ENCODE data around the gene IQCH. TPM values are rescaled to one million over a fixed set of nuclear protein-coding genes. Genes with fewer than 3 reads are reported as not detected.

Gene IQCH
- total and polyA plus RNA-seq, 9 of the 15 experiments (the other 6 are each of a cell fraction or from before 2014, with no cell fraction given) = 1.8 to 3.9 (median 2.7) TPM

- TF ChIP-seq LEF1 (IDR thresholded peaks at IDR 0.05) = peak; percentile 5; the same call in 1 of the 2 replicates
- TF ChIP-seq, protein P1, sequence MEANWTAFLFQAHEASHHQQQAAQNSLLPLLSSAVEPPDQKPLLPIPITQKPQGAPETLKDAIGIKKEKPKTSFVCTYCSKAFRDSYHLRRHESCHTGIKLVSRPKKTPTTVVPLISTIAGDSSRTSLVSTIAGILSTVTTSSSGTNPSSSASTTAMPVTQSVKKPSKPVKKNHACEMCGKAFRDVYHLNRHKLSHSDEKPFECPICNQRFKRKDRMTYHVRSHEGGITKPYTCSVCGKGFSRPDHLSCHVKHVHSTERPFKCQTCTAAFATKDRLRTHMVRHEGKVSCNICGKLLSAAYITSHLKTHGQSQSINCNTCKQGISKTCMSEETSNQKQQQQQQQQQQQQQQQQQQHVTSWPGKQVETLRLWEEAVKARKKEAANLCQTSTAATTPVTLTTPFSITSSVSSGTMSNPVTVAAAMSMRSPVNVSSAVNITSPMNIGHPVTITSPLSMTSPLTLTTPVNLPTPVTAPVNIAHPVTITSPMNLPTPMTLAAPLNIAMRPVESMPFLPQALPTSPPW (CRISPR knock-in tag; IDR thresholded peaks at IDR 0.05) = peak; percentile 18; the same call in 1 of the 2 replicates
- peak; percentile 51 for TF ChIP-seq CTBP1 (IDR thresholded peaks at IDR 0.05; ENCODE audit: borderline replicate concordance)
- peak; percentile 48; the same call in 1 of the 2 replicates for TF ChIP-seq EHMT2 (IDR thresholded peaks at IDR 0.05)
- peak; percentile 48; the same call in 1 of the 2 replicates for TF ChIP-seq PTRF (tag; IDR thresholded peaks at IDR 0.05)
- TF ChIP-seq, protein P2, sequence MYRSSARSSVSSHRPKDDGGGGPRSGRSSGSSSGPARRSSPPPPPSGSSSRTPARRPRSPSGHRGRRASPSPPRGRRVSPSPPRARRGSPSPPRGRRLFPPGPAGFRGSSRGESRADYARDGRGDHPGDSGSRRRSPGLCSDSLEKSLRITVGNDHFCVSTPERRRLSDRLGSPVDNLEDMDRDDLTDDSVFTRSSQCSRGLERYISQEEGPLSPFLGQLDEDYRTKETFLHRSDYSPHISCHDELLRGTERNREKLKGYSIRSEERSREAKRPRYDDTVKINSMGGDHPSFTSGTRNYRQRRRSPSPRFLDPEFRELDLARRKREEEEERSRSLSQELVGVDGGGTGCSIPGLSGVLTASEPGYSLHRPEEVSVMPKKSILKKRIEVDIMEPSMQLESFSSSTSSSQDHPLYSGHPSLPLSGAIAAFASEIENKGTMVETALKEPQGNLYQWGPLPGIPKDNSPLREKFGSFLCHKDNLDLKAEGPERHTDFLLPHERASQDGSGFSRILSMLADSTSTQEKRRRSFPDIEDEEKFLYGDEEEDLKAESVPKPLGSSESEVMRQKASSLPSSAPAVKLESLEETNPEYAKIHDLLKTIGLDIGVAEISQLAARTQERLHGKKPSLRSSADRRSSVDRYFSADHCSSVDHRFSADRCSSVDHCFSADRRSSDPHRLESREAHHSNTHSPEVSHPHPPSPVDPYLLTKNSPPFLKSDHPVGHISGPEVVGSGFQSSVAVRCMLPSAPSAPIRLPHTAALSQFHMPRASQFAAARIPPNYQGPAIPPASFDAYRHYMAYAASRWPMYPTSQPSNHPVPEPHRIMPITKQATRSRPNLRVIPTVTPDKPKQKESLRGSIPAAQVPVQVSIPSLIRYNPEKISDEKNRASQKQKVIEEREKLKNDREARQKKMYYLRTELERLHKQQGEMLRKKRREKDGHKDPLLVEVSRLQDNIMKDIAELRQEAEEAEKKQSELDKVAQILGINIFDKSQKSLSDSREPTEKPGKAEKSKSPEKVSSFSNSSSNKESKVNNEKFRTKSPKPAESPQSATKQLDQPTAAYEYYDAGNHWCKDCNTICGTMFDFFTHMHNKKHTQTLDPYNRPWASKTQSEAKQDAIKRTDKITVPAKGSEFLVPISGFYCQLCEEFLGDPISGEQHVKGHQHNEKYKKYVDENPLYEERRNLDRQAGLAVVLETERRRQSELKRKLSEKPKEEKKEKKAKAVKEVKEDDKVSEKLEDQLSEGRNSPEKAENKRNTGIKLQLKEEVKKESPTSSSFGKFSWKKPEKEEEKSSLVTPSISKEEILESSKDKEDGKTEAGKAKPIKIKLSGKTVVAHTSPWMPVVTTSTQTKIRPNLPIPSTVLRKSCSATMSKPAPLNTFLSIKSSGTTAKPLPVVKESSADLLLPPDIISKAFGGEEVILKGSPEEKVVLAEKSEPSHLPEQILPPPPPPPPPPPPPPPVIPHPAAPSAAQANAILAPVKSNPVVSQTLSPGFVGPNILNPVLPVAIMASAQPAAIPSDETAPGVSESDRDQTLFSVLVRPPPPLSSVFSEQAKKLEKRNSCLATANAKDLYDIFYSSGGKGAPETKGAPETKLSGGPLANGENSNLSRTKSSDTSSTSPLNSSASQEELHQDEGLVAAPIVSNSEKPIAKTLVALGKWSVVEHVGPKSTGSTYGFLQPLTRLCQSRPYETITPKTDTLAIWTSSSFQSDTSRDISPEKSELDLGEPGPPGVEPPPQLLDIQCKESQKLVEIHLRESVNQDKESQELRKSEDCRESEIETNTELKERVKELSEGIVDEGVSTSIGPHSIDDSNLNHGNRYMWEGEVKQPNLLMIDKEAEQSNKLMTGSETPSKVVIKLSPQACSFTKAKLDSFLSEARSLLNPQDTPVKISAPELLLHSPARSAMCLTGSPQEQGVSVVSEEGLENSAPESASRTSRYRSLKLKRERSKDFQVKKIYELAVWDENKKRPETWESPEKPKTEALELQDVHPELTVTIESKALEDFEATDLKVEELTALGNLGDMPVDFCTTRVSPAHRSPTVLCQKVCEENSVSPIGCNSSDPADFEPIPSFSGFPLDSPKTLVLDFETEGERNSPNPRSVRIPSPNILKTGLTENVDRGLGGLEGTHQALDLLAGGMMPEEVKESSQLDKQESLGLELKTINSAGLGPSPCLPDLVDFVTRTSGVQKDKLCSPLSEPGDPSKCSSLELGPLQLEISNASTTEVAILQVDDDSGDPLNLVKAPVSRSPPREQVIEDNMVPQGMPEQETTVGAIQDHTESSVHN (IDR thresholded peaks at IDR 0.05; ENCODE audit: borderline replicate concordance in 1 of 2, low read depth in 1 of 2) = peak in 1 of 2 experiments; percentile 53; a peak in 1 of 4 replicates
- no peak for TF ChIP-seq PPARD (CRISPR knock-in tag; IDR thresholded peaks at IDR 0.05)
- TF ChIP-seq NR2C2 (CRISPR knock-in tag; IDR thresholded peaks at IDR 0.05) = no peak
- peak; percentile 80 for TF ChIP-seq NR2C2 (tag; IDR thresholded peaks at IDR 0.05)
- TF ChIP-seq ZNF778 (CRISPR knock-in tag; IDR thresholded peaks at IDR 0.05) = no peak
- TF ChIP-seq, protein P3, sequence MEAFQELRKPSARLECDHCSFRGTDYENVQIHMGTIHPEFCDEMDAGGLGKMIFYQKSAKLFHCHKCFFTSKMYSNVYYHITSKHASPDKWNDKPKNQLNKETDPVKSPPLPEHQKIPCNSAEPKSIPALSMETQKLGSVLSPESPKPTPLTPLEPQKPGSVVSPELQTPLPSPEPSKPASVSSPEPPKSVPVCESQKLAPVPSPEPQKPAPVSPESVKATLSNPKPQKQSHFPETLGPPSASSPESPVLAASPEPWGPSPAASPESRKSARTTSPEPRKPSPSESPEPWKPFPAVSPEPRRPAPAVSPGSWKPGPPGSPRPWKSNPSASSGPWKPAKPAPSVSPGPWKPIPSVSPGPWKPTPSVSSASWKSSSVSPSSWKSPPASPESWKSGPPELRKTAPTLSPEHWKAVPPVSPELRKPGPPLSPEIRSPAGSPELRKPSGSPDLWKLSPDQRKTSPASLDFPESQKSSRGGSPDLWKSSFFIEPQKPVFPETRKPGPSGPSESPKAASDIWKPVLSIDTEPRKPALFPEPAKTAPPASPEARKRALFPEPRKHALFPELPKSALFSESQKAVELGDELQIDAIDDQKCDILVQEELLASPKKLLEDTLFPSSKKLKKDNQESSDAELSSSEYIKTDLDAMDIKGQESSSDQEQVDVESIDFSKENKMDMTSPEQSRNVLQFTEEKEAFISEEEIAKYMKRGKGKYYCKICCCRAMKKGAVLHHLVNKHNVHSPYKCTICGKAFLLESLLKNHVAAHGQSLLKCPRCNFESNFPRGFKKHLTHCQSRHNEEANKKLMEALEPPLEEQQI (IDR thresholded peaks at IDR 0.05) = no peak
- no peak for TF ChIP-seq ARHGAP35 (IDR thresholded peaks at IDR 0.05; ENCODE audit: partially characterized antibody)
- TF ChIP-seq CTCFL (IDR thresholded peaks at IDR 0.05; ENCODE audit: borderline replicate concordance, insufficient read depth, low read depth, low read length, poor library complexity, severe bottlenecking) = no peak
These were observed 295.9 kb downstream of the IQCH start (continued) for GRCh38 chr15:67550522-67550921.

Data from K562 (cell line).